ENCODE data around the gene TRIM33. TPM values are rescaled to one million over a fixed set of nuclear protein-coding genes. Genes with fewer than 3 reads are reported as not detected.
"Not testable (repeated sequence)": the region's sequence is repeated elsewhere in the genome, so short reads cannot be mapped to it uniquely, and the experiment has no call there.

Gene TRIM33
- total and polyA plus RNA-seq, 2 experiments from 2014 or later = 27.5 to 41.1 TPM

DNA sequence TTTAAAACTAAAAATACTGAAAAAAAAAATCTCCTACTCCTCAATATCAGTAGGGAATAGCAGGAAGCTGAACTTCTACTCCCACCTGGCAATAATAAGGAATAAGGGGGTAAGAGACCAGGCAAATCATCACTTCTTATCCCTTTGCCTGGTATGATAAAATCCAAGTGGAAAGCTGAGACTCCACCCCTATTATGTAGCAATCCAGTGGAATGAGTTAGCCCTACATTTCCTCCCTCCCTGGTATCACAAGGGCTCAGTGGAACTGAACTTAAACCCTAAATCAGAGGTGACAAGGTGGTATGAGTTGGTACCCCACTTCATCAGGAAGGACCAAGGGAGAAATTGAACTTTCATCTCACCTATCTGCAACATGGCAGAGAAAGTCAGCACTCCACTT lies 25.7 kb downstream of the TRIM33 start:
- TF ChIP-seq CTCF (IDR thresholded peaks at IDR 0.05; ENCODE audit: poor library complexity) = no peak
- TF ChIP-seq EZH2phosphoT487 (IDR thresholded peaks at IDR 0.05; ENCODE audit: low read depth, severe bottlenecking, unreplicated experiment) = no peak
- TF ChIP-seq EZH2 (IDR thresholded peaks at IDR 0.05; ENCODE audit: borderline replicate concordance) = no peak
- H3K79me2 ChIP-seq = peaks cover 97% of the 10 kb centered on the region

GRCh38 chr1:114482585-114482984 lies 28.4 kb downstream of the TRIM33 start:
- no peak for TF ChIP-seq EZH2phosphoT487 (IDR thresholded peaks at IDR 0.05; ENCODE audit: low read depth, severe bottlenecking, unreplicated experiment)
- no peak for TF ChIP-seq CTCF (IDR thresholded peaks at IDR 0.05; ENCODE audit: poor library complexity)
- TF ChIP-seq EZH2 (IDR thresholded peaks at IDR 0.05; ENCODE audit: borderline replicate concordance) = no peak
- no peak overlapping the region for H2AFZ ChIP-seq
- no peak overlapping the region for H3K4me2 ChIP-seq
- H3K79me2 ChIP-seq = peaks cover 94% of the 10 kb centered on the region
- no peaks in the 10 kb centered on the region for H3K9me2 ChIP-seq (replicated peaks; ENCODE audit: insufficient read depth)
- DNase-seq (ENCODE audit: low spot score) = no peak
- no peak overlapping the region for H3K4me3 ChIP-seq
- H3K27me3 ChIP-seq = no peaks in the 10 kb centered on the region
- H4K20me1 ChIP-seq (ENCODE audit: insufficient read depth, poor library complexity, severe bottlenecking) = peaks cover 38% of the 10 kb centered on the region
- H3K36me3 ChIP-seq (replicated peaks; ENCODE audit: insufficient read depth, low read depth) = no peaks in the 10 kb centered on the region
- WGBS (ENCODE audit: low lambda C conversion rate, missing lambda C conversion rate) = 81% methylated on average over 3 of the region's 3 CpGs
- H3K4me1 ChIP-seq (ENCODE audit: insufficient read depth) = no peaks in the 10 kb centered on the region
- no peak overlapping the region for H3K27ac ChIP-seq
- H3K9me3 ChIP-seq (ENCODE audit: low read depth) = no peaks in the 10 kb centered on the region

More for the DNA sequence above, 25.7 kb downstream of the TRIM33 start:
- Histone ChIP-seq H3K4me3 (no peak overlapping the region), H3K4me1 (ENCODE audit: insufficient read depth) (no peaks in the 10 kb centered on the region), H3K27ac (no peak overlapping the region), H3K4me2 (no peak overlapping the region), H3K36me3 (replicated peaks; ENCODE audit: insufficient read depth, low read depth) (no peaks in the 10 kb centered on the region), H3K9me3 (ENCODE audit: low read depth) (no peaks in the 10 kb centered on the region), H4K20me1 (ENCODE audit: insufficient read depth, poor library complexity, severe bottlenecking) (peaks cover 39% of the 10 kb centered on the region), H2AFZ (no peak overlapping the region), H3K9me2 (replicated peaks; ENCODE audit: insufficient read depth) (no peaks in the 10 kb centered on the region), H3K27me3 (no peaks in the 10 kb centered on the region)
- DNase-seq (ENCODE audit: low spot score) = no peak

GRCh38 chr1:114479636-114480035 lies 31.4 kb downstream of the TRIM33 start:
- not testable (repeated sequence) for H3K9me2 ChIP-seq (replicated peaks; ENCODE audit: insufficient read depth); H3K4me2 ChIP-seq; H3K4me3 ChIP-seq; H3K9me3 ChIP-seq (ENCODE audit: low read depth); H3K4me1 ChIP-seq (ENCODE audit: insufficient read depth); H2AFZ ChIP-seq; H3K36me3 ChIP-seq (replicated peaks; ENCODE audit: insufficient read depth, low read depth); DNase-seq (ENCODE audit: low spot score); H3K27me3 ChIP-seq; H3K27ac ChIP-seq
- Histone ChIP-seq H3K79me2 (peaks cover 95% of the 10 kb centered on the region), H4K20me1 (ENCODE audit: insufficient read depth, poor library complexity, severe bottlenecking) (peaks cover 24% of the 10 kb centered on the region)
- WGBS (ENCODE audit: low lambda C conversion rate, missing lambda C conversion rate) = 97% methylated on average over 13 of the region's 17 CpGs

DNA sequence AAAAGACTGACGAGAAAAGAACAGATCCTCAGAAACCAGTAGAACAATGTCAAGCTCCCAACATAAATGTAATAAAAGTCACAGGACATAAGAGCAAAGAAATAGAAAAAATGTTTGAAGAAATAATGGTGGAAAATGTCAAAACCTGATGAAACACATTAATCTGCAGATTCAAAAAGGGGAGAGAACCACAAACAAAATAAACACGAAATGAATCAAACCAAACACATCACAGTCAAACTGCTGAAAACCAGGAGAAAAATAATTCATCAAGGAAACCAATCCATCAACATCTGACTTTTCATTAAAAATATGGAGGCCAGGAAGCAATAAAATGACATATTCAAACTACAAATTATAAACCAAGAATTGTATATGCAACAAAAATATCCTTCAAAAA lies 31.9 kb downstream of the TRIM33 start:
- H3K4me3 ChIP-seq = no peak overlapping the region
- H3K9me3 ChIP-seq (ENCODE audit: low read depth) = no peaks in the 10 kb centered on the region
- no peak overlapping the region for H3K4me2 ChIP-seq
- H4K20me1 ChIP-seq (ENCODE audit: insufficient read depth, poor library complexity, severe bottlenecking) = peaks cover 23% of the 10 kb centered on the region
- 95% methylated on average over 2 of the region's 2 CpGs for WGBS (ENCODE audit: low lambda C conversion rate, missing lambda C conversion rate)
- no peaks in the 10 kb centered on the region for H3K27me3 ChIP-seq
- peaks cover 95% of the 10 kb centered on the region for H3K79me2 ChIP-seq
- no peak overlapping the region for H3K27ac ChIP-seq
- H3K9me2 ChIP-seq (replicated peaks; ENCODE audit: insufficient read depth) = no peaks in the 10 kb centered on the region
- no peaks in the 10 kb centered on the region for H3K36me3 ChIP-seq (replicated peaks; ENCODE audit: insufficient read depth, low read depth)
- H3K4me1 ChIP-seq (ENCODE audit: insufficient read depth) = no peaks in the 10 kb centered on the region
- TF ChIP-seq EZH2phosphoT487 (IDR thresholded peaks at IDR 0.05; ENCODE audit: low read depth, severe bottlenecking, unreplicated experiment) (no peak), EZH2 (IDR thresholded peaks at IDR 0.05; ENCODE audit: borderline replicate concordance) (no peak), CTCF (IDR thresholded peaks at IDR 0.05; ENCODE audit: poor library complexity) (no peak)
- DNase-seq (ENCODE audit: low spot score) = no peak
- no peak overlapping the region for H2AFZ ChIP-seq
